ENCODE results near the gene NPHS1. TPM values are rescaled to one million over a fixed set of nuclear protein-coding genes. Genes with fewer than 3 reads are reported as not detected.
A peak's percentile ranks its signal among the peaks of the same experiment; 100 is the strongest.

The NPHS1 gene
- total and polyA plus RNA-seq, 9 of the 15 experiments (the other 6 are each of a cell fraction or from before 2014, with no cell fraction given) = 0.01 to 0.28 (median 0.14) TPM; not detected in 5

DNA sequence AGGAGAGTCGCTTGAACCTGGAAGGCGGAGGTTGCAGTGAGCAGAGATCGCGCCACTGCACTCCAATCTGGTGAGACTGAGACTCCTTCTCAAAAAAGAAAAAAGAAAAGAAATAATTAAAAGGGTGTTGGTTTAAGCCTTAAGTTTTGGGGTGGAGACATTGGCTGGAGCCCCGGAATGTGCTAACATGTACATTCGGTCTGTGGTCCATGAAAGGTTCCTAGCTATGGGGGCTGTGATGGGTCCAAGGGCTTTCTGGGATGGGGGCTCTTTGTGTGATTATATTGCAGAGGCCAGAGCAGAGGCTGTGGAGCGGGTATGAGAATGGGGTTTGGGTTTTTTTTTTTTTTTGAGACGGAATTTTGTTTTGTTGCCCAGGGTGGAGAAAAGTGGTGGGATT, 33.6 kb upstream of the NPHS1 start (continued):
- TF ChIP-seq, protein P1, sequence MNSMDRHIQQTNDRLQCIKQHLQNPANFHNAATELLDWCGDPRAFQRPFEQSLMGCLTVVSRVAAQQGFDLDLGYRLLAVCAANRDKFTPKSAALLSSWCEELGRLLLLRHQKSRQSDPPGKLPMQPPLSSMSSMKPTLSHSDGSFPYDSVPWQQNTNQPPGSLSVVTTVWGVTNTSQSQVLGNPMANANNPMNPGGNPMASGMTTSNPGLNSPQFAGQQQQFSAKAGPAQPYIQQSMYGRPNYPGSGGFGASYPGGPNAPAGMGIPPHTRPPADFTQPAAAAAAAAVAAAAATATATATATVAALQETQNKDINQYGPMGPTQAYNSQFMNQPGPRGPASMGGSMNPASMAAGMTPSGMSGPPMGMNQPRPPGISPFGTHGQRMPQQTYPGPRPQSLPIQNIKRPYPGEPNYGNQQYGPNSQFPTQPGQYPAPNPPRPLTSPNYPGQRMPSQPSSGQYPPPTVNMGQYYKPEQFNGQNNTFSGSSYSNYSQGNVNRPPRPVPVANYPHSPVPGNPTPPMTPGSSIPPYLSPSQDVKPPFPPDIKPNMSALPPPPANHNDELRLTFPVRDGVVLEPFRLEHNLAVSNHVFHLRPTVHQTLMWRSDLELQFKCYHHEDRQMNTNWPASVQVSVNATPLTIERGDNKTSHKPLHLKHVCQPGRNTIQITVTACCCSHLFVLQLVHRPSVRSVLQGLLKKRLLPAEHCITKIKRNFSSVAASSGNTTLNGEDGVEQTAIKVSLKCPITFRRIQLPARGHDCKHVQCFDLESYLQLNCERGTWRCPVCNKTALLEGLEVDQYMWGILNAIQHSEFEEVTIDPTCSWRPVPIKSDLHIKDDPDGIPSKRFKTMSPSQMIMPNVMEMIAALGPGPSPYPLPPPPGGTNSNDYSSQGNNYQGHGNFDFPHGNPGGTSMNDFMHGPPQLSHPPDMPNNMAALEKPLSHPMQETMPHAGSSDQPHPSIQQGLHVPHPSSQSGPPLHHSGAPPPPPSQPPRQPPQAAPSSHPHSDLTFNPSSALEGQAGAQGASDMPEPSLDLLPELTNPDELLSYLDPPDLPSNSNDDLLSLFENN (IDR thresholded peaks at IDR 0.05; ENCODE audit: low read depth in 2 of 2, low read length in 2 of 2) = no peak

DNA sequence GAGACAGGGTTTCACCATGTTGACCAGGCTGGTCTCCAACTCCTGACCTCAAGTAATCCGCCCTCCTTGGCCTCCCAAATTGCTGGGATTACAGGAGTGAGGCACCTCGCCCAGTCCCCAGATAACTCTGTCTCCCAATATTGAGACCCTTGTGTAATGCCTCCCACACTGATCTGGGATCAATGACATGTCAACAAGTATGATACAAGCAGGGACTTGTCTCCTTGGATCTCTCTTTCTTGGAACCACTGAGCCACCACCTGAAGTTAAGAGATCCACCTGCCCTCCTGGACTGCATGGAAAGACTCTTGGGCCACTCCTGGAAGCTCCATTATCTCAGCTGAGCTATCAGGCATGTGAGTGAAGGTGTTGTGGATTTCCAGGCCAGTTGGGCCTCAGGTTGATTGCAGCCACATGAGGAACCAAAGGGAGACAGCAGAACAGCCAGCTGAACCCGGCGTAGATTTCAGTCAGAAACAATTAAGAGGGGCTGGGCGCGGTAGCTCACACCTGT, 33.0 kb upstream of the NPHS1 start:
- no peak overlapping the region for H3K9ac ChIP-seq (ENCODE audit: insufficient read depth in 1 of 2, low read depth in 2 of 2, low read length in 2 of 2)
- ATAC-seq = no peak
- no peaks in the 10 kb centered on the region for H4K20me1 ChIP-seq (replicated peaks; ENCODE audit: control insufficient read depth, insufficient read depth, low read length)
- no peaks in the 10 kb centered on the region for H3K9me3 ChIP-seq (replicated peaks; ENCODE audit: control insufficient read depth, insufficient read depth, low read depth, low read length)
- WGBS (ENCODE audit: insufficient coverage, low coverage, missing lambda C conversion rate) = 43% methylated on average over 6 of the region's 6 CpGs
- POLR2A ChIA-PET = interaction anchor here (0.7 kb wide), 1 partner anchor 9 kb away, joined by 3 read pairs; no protein-coding TSS in a partner anchor
- no peaks in the 10 kb centered on the region for H3K79me2 ChIP-seq (ENCODE audit: control insufficient read depth, insufficient read depth, low read length)
- H3K4me1 ChIP-seq (replicated peaks in 1 of 2; ENCODE audit: control insufficient read depth in 2 of 2, insufficient read depth in 2 of 2, low read length in 2 of 2) = peaks cover 0 to 5% of the 10 kb centered on the region in 2 experiments; a peak in 1 of 5 replicates
- H2AFZ ChIP-seq (ENCODE audit: low read depth, low read length) = no peak overlapping the region
- H3K9me1 ChIP-seq (ENCODE audit: control insufficient read depth, insufficient read depth, low read length) = no peaks in the 10 kb centered on the region
- H3K36me3 ChIP-seq (ENCODE audit: control insufficient read depth, insufficient read depth, low read length) = peaks cover 25% of the 10 kb centered on the region; the same call in 2 of the 3 replicates
- H3K4me2 ChIP-seq (ENCODE audit: insufficient read depth, low read length) = no peak overlapping the region
- TF ChIP-seq POLR2AphosphoS2 (IDR thresholded peaks at IDR 0.05; ENCODE audit: low read length) = 0 out of 2 replicates have a peak, but pooled peaks have one; percentile 27
- no peak for TF ChIP-seq ZNF41 (CRISPR knock-in tag; conservative IDR thresholded peaks at IDR 0.05)
- CTCF ChIA-PET (ENCODE audit: low intra/inter-chr PET ratio) = interaction anchor here (0.6 kb wide), 1 partner anchor 46 kb away, joined by 3 read pairs; no protein-coding TSS in a partner anchor
- in situ Hi-C loops (cut with MboI) (loop anchor here (5.0 kb wide), 1 partner anchor 47 kb away; no protein-coding TSS in a partner anchor), intact Hi-C loops (cut with micrococcal nuclease) (no loop called here)
- H3K4me3 ChIP-seq = no peak overlapping the region
- H3K27ac ChIP-seq (ENCODE audit: extremely low read depth, low read depth, low read length) = no peak overlapping the region
- BruUV-seq (replicated peaks) = no TSS peak
- no peak for DNase-seq (ENCODE audit: extremely low read depth in 1 of 4, low spot score in 3 of 4)
- no peak for FAIRE-seq
- no peaks in the 10 kb centered on the region for H3K27me3 ChIP-seq (ENCODE audit: control insufficient read depth in 2 of 2, insufficient read depth in 2 of 2, low read length in 2 of 2)

All from K562 (cell line).